GM21381 (cell line): ENCODE results near the gene ANGPTL5.
A peak's percentile ranks its signal among the peaks of the same experiment; 100 is the strongest.
"Not testable (repeated sequence)": the region's sequence is repeated elsewhere in the genome, so short reads cannot be mapped to it uniquely, and the experiment has no call there.

Experiments
- ATAC-seq: cut with Tn5 transposase; IDR thresholded peaks from one replicate; pipeline ENCODE4 v1.9.1; 2021; ENCODE audit warnings: mild to moderate bottlenecking, moderate library complexity; ENCODE audit not compliant: unreplicated experiment

Gene ANGPTL5

DNA sequence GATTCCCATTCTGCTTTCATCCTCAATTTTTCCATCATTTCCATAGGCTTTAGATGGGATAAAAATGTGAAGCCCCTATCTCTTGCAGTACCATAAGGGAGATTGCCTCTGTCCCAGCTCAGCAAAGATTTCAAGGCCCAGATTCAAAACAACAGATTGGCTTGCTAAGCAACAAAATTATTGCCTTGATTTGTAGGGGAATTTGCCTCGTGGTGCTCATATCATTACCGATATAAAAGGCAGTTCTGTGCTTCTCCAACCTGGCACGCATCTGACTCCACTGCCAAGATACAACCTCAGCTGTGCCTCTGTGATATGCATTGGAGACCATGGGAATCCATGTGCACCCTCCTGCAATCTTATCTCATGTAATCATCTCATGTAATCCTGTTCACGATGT lies 26.6 kb downstream of the ANGPTL5 start:
- no peak for ATAC-seq

- no peak for ATAC-seq
Measured at GRCh38 chr11:101885631-101886030, 30.7 kb downstream of the ANGPTL5 start.

DNA sequence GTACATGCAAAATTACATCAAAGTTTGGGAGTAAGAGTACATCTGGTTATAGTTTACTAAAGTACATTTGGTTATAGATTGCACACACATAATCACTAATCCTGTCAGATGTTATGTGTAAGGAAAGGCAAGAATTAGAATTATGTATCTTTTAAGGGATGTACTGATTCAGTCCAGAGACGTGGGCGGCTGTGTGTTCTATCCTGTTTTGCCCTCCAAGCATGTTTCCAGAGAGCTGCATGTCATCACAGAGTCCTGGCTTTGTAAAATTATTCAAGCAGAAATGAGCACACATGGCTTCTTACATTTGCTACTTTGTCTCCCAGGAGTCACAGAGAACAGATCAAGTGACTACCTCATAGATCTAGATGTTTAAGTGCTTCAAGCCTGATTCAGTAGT lies 34.7 kb downstream of the ANGPTL5 start:
- ATAC-seq = no peak

DNA sequence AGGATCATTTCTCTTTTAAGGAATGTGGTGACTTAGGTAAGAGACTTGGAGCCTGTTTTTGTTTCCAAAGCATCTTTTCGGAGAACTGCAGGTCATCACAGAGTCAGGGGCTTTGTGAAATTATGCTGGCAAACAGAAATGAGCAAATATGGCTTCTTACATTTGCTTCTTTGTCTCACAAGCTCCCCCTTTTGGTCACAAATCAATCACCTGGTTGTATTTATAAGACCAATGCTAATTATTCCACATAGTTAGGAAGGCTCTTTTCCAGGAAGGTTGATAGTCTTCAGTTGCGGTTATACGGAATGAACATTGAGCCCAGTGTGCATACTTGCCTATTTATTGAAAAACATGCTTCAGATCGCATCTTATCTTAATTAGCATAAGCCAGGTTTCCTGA lies 36.1 kb downstream of the ANGPTL5 start:
- ATAC-seq = no peak

DNA sequence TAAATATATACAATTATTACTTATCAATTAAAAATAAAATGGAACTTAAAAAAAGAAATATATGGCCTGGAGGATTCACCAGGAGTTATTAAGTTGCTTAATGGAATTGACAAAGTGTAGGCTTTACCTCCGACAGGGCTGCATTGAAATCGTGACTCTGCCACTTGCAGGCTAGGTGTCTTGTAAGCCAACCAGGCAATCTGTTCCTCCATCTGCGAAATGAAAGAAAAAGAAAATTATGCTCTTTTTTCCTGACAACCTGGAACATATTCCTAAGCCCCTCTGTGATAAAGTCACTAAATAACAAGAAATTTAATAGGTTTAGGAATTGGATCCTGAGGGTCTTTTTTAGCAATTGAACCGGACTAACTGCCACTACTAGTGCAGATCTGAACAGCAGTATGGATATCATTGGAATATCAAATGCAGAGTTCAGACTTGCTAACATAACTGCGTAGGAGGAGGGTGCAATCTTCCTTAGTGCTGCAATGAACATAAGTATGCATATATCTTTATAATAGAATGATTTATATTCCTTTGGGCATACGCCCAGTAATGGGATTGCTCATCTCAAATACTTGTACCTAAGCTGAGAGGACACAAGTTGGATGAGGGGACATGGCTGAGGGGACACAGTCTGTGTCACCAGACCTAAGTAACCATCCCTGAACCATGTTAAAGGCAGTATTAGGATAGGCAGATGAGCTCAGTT lies 44.0 kb downstream of the ANGPTL5 start:
- no peak for ATAC-seq

DNA sequence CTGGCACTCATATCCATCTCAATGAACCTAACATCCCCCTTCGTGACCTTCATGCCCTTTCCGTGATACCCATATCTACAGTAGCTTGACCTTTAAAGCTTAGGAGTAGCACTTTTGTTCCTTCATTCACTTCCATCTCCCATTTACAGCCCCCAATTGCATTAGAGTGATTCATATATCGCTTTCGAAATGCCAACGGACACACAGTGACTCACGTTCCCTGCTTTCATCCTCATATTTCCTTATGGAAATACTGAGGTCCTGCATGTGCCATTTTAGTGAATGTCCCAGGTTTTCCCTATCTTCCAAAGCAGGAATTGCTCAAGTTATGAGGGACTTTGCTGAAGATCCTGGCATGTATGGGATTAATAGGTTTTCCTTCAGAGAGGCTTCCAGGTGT lies 45.8 kb downstream of the ANGPTL5 start:
- ATAC-seq = no peak

- ATAC-seq = no peak
Measured at GRCh38 chr11:101867951-101868350, 48.4 kb downstream of the ANGPTL5 start.

- no peak for ATAC-seq
Measured at GRCh38 chr11:101866619-101867491, 49.5 kb downstream of the ANGPTL5 start.

DNA sequence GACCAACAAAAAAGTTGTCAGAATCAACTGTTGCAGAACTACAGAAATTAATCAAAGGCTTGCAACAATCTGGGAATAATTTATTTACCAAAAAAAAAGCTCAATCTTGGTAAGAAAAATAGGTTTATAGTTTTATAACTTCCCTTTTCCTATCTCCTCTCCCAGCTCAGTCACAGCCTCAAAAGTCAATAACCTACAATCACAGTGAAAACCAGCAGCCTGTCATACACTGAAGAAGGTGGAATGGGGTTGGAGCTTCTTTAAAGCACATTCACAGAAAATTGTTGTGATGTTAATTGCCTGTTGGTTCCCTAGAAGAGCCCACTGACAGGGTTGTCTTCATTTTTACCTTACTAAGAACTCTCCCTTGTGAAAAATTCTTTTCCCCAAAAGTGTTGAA lies 52.2 kb downstream of the ANGPTL5 start:
- no peak for ATAC-seq

DNA sequence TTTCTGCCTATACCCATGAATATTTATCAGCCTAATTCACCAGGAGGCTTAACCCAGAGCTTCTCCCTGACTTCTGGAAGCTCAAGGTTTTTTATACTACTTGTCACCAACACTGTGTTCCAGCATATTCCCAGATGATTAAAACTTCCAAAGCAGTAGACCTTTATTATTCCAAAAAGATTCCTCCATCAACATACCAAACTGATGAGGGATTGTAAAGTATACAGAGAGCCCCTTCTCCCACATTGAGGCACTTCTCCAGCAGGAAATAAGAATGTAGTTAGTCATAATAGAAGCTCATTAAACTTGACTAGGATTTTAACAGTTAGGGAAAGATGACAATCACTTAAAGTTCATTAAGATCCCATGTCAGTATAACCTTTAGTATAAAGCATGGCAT lies 53.0 kb downstream of the ANGPTL5 start:
- no peak for ATAC-seq

DNA sequence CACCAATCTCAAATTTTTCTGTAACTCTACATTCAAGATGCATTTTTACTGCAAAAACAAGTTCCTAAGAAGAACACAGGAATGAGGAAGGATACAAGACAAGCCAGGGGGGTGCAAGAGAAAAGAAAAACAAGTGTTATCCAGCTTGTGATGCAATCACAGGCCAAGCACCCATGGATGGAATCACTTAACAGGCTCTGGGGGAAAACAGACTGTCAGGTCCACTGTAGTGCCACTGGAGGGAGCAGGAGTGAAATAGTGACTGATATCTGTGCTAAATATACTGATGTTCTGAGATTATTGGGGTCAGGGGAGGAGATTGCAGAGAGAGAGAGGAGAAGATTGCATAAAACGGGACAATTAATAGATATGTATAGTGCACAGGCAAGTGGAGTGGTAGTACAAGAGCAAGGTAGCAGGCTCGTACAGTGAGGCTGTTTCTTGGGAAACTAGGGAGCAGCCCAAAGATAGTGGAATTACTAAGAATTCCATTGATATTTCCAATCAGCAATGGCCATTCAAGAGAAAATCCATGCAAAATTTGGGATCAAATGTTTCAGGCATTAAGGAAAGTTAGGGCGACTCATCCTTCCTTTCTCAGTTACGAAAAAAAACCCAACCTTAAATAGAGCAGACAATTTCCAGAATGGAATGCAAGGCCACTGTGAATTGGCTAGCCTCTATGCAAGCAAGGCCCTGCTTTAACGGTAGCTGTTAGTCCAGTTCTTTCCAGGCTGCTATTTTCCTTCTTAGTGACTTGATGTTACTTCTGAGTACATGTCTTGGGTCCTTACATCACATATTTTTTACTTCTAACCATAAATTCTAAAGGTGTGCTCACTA lies 53.7 kb downstream of the ANGPTL5 start:
- ATAC-seq = no peak

GRCh38 chr11:101860696-101861427 lies 55.5 kb downstream of the ANGPTL5 start:
- ATAC-seq = peak; percentile 82

DNA sequence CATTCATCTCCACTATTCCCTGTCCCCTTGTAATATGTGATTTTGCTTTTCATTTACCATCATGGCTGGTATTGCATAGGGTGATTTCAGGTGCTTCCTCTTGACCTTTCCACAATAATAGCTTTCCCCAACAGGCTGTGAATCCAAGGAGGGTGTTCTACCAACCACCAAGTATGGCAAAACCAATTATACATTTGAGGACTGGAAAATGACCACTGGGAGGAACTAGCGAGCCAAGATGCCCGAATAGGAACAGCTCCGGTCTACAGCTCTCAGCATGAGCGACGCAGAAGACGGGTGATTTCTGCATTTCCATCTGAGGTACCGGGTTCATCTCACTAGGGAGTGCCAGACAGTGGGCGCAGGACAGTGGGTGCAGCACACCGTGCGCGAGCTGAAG lies 64.1 kb downstream of the ANGPTL5 start:
- ATAC-seq = not testable (repeated sequence)

DNA sequence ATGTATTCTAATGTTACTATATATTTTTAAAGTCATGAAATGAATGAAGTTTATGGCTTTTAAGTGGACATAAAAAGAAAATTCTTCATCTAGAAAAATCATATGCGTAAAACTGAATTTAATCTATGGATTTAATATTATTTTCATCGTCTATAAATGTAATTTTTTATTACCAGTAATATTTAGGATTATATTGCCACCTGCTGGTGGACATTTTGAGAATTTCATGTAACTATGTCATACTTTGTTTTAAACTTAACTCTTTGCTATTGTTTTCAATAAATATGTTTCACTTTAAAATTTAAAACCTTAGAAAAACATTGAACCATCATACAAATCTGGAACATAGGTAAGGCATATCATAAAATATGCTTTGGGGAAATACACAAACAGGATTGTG lies 68.1 kb downstream of the ANGPTL5 start:
- ATAC-seq = no peak

DNA sequence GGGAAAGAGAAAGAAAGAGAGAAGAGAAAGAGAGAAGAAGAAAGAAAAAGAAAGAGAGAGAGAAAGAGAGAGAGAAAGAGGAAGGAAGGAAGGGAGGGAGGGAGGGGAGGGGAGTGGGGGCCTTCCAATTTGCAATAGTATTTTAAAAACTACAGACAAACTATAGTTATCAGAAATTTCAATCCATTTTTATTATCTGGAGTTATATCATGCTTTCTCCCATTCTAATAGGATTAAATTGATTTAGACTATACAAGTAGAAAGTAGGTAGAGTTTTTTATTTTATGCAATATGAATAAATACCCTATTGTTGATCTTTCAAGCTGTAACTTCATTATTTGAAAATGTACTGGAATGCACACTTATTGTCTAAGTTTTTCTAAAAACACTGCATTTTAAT lies 71.7 kb downstream of the ANGPTL5 start:
- ATAC-seq = no peak

DNA sequence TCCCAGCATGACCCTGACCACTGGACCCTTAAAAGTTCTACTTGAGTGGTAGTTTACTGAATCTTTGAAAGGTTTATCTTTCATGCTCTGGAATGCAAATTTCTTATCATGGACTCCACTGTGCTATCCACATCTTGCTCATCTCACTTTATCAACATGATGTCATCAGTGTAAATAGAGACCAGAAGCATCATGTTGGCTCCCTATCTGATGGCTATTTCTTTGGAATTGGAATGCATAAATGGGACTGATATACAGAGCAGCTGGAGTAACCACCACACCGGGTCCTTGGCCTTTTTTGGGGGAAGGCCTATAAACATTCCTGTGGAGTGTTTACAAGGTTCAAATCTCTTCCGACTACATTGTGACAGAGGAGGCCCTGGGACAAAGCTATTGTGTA lies 75.6 kb downstream of the ANGPTL5 start:
- ATAC-seq = no peak
